ENCODE results near the gene MROH2B.

The MROH2B gene

GRCh38 chr5:41012318-41012717, 58.8 kb downstream of the MROH2B start:
- no peak for DNase-seq

GRCh38 chr5:41010572-41010971, 60.6 kb downstream of the MROH2B start:
- DNase-seq: no peak

GRCh38 chr5:41009232-41009631, 61.9 kb downstream of the MROH2B start:
- DNase-seq: no peak

- no peak for DNase-seq
Measured at GRCh38 chr5:41004931-41005330, 66.2 kb downstream of the MROH2B start.

GRCh38 chr5:41003670-41004376, 67.3 kb downstream of the MROH2B start:
- DNase-seq: no peak

GRCh38 chr5:40999966-41000365, 71.2 kb downstream of the MROH2B start:
- DNase-seq: no peak

GRCh38 chr5:40999142-40999541, 72.0 kb downstream of the MROH2B start:
- no peak for DNase-seq

- no peak for DNase-seq
Measured at GRCh38 chr5:40995801-40996586, 75.1 kb downstream of the MROH2B start.

GRCh38 chr5:40991981-40992559, 79.1 kb downstream of the MROH2B start:
- DNase-seq: no peak

- no peak for DNase-seq
Measured at GRCh38 chr5:40991168-40991980, 79.8 kb downstream of the MROH2B start.

- DNase-seq: no peak
Measured at GRCh38 chr5:40988746-40989510, 82.2 kb downstream of the MROH2B start.

- no peak for DNase-seq
Measured at GRCh38 chr5:40987349-40987748, 83.8 kb downstream of the MROH2B start.

GRCh38 chr5:40986666-40987065, 84.5 kb downstream of the MROH2B start:
- no peak for DNase-seq

GRCh38 chr5:40985501-40985900, 85.6 kb downstream of the MROH2B start:
- no peak for DNase-seq

GRCh38 chr5:40984884-40985283, 86.3 kb downstream of the MROH2B start:
- no peak for DNase-seq

- DNase-seq: no peak
Measured at GRCh38 chr5:40983781-40984180, 87.4 kb downstream of the MROH2B start.

- no peak for DNase-seq
Measured at GRCh38 chr5:40981420-40981819, 89.7 kb downstream of the MROH2B start.

GRCh38 chr5:40976836-40977235, 94.3 kb downstream of the MROH2B start:
- DNase-seq: no peak

- DNase-seq: no peak
Measured at GRCh38 chr5:40976041-40976440, 95.1 kb downstream of the MROH2B start.

- DNase-seq: no peak
Measured at GRCh38 chr5:40973364-40974004, 97.7 kb downstream of the MROH2B start.

- no peak for DNase-seq
Measured at GRCh38 chr5:40972434-40972833, 98.7 kb downstream of the MROH2B start.

Data from NCI-H510A treated with DMSO at 0.1 percent for 48 hours (cell line).